PFSK-1 (cell line): ENCODE data around the gene DMPK.

Experiments
- FOXP2 ChIP-seq: optimal IDR thresholded peaks from 2 replicates; pipeline ENCODE3; 2011; ENCODE audit warnings: borderline replicate concordance, control low read depth, inconsistent platforms; ENCODE audit not compliant: insufficient read depth; ENCODE audit errors: extremely low read length, extremely low read depth
- POLR2AphosphoS5 ChIP-seq: IDR thresholded peaks from 2 replicates; pipeline ENCODE4 v1.6.1; 2012; ENCODE audit warnings: low read depth, mild to moderate bottlenecking, control low read depth, low read length, moderate library complexity
- SIN3A ChIP-seq: IDR thresholded peaks from 2 replicates; pipeline ENCODE4 v1.6.1; 2012; ENCODE audit warnings: mild to moderate bottlenecking, low read length, moderate library complexity, borderline replicate concordance; ENCODE audit not compliant: insufficient read depth
- TAF1 ChIP-seq: IDR thresholded peaks from 2 replicates; pipeline ENCODE4 v1.6.1; 2012; ENCODE audit warnings: low read length, control low read depth, borderline replicate concordance; ENCODE audit not compliant: insufficient read depth
- TF ChIP-seq, protein P1 (sequence below), 2 experiments: IDR thresholded peaks; 2 replicates each; pipeline versions ENCODE4 v1.6.1 to v1.8.0; 2011 to 2012; ENCODE audit warnings: low read depth in 2 of 2, low read length in 2 of 2, control low read depth in 1 of 2, inconsistent platforms in 1 of 2, mild to moderate bottlenecking in 1 of 2, moderate library complexity in 1 of 2; ENCODE audit not compliant: insufficient read depth in 1 of 2

Gene DMPK

DNA sequence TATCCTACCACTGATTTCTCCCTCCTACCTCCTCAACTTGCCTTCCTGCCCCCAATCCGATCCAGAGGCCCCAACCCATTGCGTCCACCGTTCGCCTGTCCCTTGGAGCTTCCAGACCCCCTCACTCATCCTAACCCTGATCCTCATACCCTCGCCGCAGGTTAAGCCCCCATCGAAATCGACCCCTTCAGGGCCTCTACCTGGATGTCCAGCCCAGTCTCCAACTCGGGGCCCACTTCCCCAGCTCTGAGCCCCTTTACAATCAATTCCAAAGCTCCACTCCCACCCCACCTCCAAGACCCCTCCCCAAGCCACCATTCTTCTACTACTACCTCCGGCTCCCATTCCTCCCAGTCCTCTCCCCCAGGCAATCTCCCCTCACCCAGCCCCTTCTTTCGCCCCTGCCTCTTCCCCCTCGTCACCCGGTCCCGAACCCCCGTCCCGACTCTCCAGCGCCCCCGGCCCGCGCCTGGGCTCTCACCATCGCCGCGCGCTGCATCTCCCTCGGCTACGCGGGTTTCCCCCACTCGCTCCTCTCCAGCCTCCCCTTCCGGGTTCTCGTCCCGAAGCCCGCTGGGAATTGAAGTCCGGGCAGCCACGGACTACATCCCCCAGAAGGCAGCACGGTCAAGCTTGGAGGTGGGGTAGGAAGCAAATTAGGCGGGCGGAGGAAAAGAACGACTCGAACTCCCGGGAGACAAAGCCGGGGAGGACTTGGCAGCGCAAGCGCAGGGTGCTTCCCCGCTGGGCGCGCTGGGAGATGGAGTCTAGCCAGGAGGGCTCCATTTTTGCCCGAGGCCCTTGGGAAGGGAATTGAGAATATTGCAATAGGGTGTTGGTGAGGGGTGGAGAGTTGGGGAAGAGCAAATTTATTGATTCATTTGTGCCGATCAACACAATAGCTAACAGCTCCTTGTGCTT, 51.7 kb downstream of the DMPK start, which contains the start of gene FBXO46:
Gene FBXO46, minus strand, starts transcription at position 529 of the 921 bp plus-strand sequence. CDS start 17,401 bp downstream, outside the sequence.
- peak; percentile 56; the same call in 1 of the 2 replicates for TF ChIP-seq TAF1
- TF ChIP-seq, protein P1, sequence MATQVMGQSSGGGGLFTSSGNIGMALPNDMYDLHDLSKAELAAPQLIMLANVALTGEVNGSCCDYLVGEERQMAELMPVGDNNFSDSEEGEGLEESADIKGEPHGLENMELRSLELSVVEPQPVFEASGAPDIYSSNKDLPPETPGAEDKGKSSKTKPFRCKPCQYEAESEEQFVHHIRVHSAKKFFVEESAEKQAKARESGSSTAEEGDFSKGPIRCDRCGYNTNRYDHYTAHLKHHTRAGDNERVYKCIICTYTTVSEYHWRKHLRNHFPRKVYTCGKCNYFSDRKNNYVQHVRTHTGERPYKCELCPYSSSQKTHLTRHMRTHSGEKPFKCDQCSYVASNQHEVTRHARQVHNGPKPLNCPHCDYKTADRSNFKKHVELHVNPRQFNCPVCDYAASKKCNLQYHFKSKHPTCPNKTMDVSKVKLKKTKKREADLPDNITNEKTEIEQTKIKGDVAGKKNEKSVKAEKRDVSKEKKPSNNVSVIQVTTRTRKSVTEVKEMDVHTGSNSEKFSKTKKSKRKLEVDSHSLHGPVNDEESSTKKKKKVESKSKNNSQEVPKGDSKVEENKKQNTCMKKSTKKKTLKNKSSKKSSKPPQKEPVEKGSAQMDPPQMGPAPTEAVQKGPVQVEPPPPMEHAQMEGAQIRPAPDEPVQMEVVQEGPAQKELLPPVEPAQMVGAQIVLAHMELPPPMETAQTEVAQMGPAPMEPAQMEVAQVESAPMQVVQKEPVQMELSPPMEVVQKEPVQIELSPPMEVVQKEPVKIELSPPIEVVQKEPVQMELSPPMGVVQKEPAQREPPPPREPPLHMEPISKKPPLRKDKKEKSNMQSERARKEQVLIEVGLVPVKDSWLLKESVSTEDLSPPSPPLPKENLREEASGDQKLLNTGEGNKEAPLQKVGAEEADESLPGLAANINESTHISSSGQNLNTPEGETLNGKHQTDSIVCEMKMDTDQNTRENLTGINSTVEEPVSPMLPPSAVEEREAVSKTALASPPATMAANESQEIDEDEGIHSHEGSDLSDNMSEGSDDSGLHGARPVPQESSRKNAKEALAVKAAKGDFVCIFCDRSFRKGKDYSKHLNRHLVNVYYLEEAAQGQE (IDR thresholded peaks at IDR 0.05; ENCODE audit: insufficient read depth in 1 of 2, low read depth in 2 of 2, low read length in 2 of 2) = no peak
- 0 out of 2 replicates have a peak, but pooled peaks have one; percentile 75 for TF ChIP-seq SIN3A
- peak; percentile 85 for TF ChIP-seq POLR2AphosphoS5
- peak; percentile 58 for TF ChIP-seq FOXP2

DNA sequence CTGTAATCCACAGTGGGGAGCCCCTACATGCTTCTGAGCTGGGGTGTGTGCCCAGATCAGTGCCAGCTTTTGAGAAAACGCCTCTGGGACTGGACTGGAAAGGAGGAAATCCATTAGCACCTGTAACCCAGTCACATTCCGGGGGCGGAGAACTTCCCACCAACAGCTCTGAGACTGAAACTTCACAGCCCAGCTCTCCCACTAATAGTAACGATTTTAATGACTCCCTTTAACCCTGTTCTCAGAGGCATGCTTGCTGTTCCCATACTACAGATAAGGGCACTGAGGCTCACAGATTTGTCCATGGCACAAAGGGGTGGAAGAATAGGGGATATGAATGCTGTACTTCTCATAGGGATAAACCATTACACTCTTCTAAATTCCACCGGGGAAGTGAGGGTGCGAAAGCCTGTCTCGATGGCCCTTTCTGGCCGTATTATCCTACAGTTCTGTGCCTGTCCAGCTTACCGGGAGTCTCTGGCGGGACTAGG, 52.4 kb downstream of the DMPK start:
- TF ChIP-seq TAF1 (no peak), FOXP2 (no peak), POLR2AphosphoS5 (no peak), SIN3A (no peak)
- TF ChIP-seq, protein P1 (IDR thresholded peaks at IDR 0.05; ENCODE audit: insufficient read depth in 1 of 2, low read depth in 2 of 2, low read length in 2 of 2) = no peak
